SK-N-SH treated with all-trans-retinoic acid at 6 μM for 48 hours (cell line): ENCODE data around the gene RGMA.

Experiments used
- ATAC-seq: fragments of 200-7000 bp; cut with Tn5 transposase; 3 replicates; pipeline ENCODE4 v1.9.1; 2020; ENCODE audit warnings: mild to moderate bottlenecking, moderate library complexity
- ARNTL ChIP-seq: fragments of 450-650 bp; formaldehyde crosslinking; IDR thresholded peaks from 2 replicates; pipeline ENCODE4 v1.5.0; 2020; ENCODE audit warnings: low read depth, mild to moderate bottlenecking, moderate library complexity, borderline replicate concordance
- BACH2 ChIP-seq: fragments of 250-450 bp; sonication (Bioruptor Pico); IDR thresholded peaks from 2 replicates; pipeline ENCODE4 v1.9.0; 2021; ENCODE audit warnings: mild to moderate bottlenecking, borderline replicate concordance
- CSDC2 ChIP-seq: fragments of 250-450 bp; sonication (Bioruptor Pico); IDR thresholded peaks from 2 replicates; pipeline ENCODE4 v1.5.0; 2020; ENCODE audit warnings: mild to moderate bottlenecking, moderate library complexity
- ESRRG ChIP-seq: fragments of 250-450 bp; sonication (Bioruptor Pico); IDR thresholded peaks from 2 replicates; pipeline ENCODE4 v1.6.1; 2021; ENCODE audit warnings: mild to moderate bottlenecking
- GLIS3 ChIP-seq: fragments of 250-450 bp; sonication (Bioruptor Pico); IDR thresholded peaks from 2 replicates; pipeline ENCODE4 v1.5.0; 2020; ENCODE audit warnings: mild to moderate bottlenecking, moderate library complexity
- ISL1 ChIP-seq: fragments of 250-450 bp; sonication (Bioruptor Pico); IDR thresholded peaks from 2 replicates; pipeline ENCODE4 v2.1.2; 2022; ENCODE audit warnings: mild to moderate bottlenecking, moderate library complexity
- OSR1 ChIP-seq: fragments of 250-450 bp; sonication (Bioruptor Pico); IDR thresholded peaks from 2 replicates; pipeline ENCODE4 v1.8.0; 2022; ENCODE audit warnings: moderate library complexity, mild to moderate bottlenecking, inconsistent platforms
- POU6F1 ChIP-seq: fragments of 250-450 bp; sonication (Bioruptor Pico); IDR thresholded peaks from 2 replicates; pipeline ENCODE4 v1.8.0; 2021; ENCODE audit warnings: low read depth, mild to moderate bottlenecking, moderate library complexity, borderline replicate concordance
- PPARA ChIP-seq: fragments of 250-450 bp; sonication (Bioruptor Pico); IDR thresholded peaks from 2 replicates; pipeline ENCODE4 v1.5.0; 2020; ENCODE audit warnings: mild to moderate bottlenecking, borderline replicate concordance
- RARB ChIP-seq: fragments of 250-450 bp; sonication (Bioruptor Pico); IDR thresholded peaks from 2 replicates; pipeline ENCODE4 v1.8.0; 2021; ENCODE audit warnings: mild to moderate bottlenecking, moderate library complexity
- SNAI2 ChIP-seq: fragments of 250-450 bp; sonication (Bioruptor Pico); IDR thresholded peaks from 2 replicates; pipeline ENCODE4 v1.5.0; 2020; ENCODE audit warnings: mild to moderate bottlenecking, moderate library complexity
- TCF4 ChIP-seq: fragments of 250-450 bp; sonication (Bioruptor Pico); IDR thresholded peaks from 2 replicates; pipeline ENCODE4 v1.8.0; 2021; ENCODE audit warnings: mild to moderate bottlenecking, moderate library complexity, borderline replicate concordance
- TOX ChIP-seq: fragments of 250-450 bp; sonication (Bioruptor Pico); IDR thresholded peaks from 2 replicates; pipeline ENCODE4 v1.8.0; 2021; ENCODE audit warnings: mild to moderate bottlenecking, moderate library complexity, borderline replicate concordance
- ZC3H10 ChIP-seq: fragments of 250-450 bp; sonication (Bioruptor Pico); IDR thresholded peaks from 2 replicates; pipeline ENCODE4 v1.5.1; 2021; ENCODE audit warnings: mild to moderate bottlenecking, moderate library complexity
- ZFP3 ChIP-seq: fragments of 250-450 bp; sonication (Bioruptor Pico); IDR thresholded peaks from 2 replicates; pipeline ENCODE4 v1.5.0; 2020; ENCODE audit warnings: mild to moderate bottlenecking, moderate library complexity
- ZFP30 ChIP-seq: fragments of 450-650 bp; formaldehyde crosslinking; IDR thresholded peaks from 2 replicates; pipeline ENCODE4 v1.5.0; 2022; ENCODE audit warnings: mild to moderate bottlenecking, moderate library complexity
- ZNF565 ChIP-seq: fragments of 450-650 bp; formaldehyde crosslinking; conservative IDR thresholded peaks from 2 replicates; pipeline ENCODE4 v1.5.0; 2020; ENCODE audit warnings: low read depth, mild to moderate bottlenecking, moderate library complexity
- ZNF70 ChIP-seq: fragments of 450-650 bp; formaldehyde crosslinking; IDR thresholded peaks from 2 replicates; pipeline ENCODE4 v1.5.0; 2020; ENCODE audit warnings: mild to moderate bottlenecking, moderate library complexity
- ZNF8 ChIP-seq: fragments of 450-650 bp; formaldehyde crosslinking; IDR thresholded peaks from 2 replicates; pipeline ENCODE4 v1.5.0; 2020; ENCODE audit warnings: mild to moderate bottlenecking, moderate library complexity
- TF ChIP-seq, protein P1 (sequence below): fragments of 250-450 bp; sonication (Bioruptor Pico); IDR thresholded peaks from 2 replicates; pipeline ENCODE4 v1.8.0; 2020; ENCODE audit warnings: mild to moderate bottlenecking, moderate library complexity, borderline replicate concordance
- TF ChIP-seq, protein P2 (sequence below): fragments of 250-450 bp; sonication (Bioruptor Pico); IDR thresholded peaks from 2 replicates; pipeline ENCODE4 v1.5.0; 2020; ENCODE audit warnings: mild to moderate bottlenecking, moderate library complexity
- TF ChIP-seq, protein P3 (sequence below): fragments of 250-450 bp; sonication (Bioruptor Pico); IDR thresholded peaks from 2 replicates; pipeline ENCODE4 v1.5.1; 2020; ENCODE audit warnings: low read depth, mild to moderate bottlenecking, moderate library complexity

Gene RGMA

GRCh38 chr15:93126599-93126998, 37.6 kb upstream of the RGMA start:
- TF ChIP-seq POU6F1 (CRISPR knock-in tag): no peak
- no peak for ATAC-seq

- TF ChIP-seq PPARA (no peak), ARNTL (no peak), BACH2 (CRISPR knock-in tag) (no peak), ESRRG (CRISPR knock-in tag) (no peak), RARB (no peak), ZNF565 (no peak), ZFP30 (no peak), TOX (CRISPR knock-in tag) (no peak), ZNF8 (CRISPR knock-in tag) (no peak)
- TF ChIP-seq, protein P1, sequence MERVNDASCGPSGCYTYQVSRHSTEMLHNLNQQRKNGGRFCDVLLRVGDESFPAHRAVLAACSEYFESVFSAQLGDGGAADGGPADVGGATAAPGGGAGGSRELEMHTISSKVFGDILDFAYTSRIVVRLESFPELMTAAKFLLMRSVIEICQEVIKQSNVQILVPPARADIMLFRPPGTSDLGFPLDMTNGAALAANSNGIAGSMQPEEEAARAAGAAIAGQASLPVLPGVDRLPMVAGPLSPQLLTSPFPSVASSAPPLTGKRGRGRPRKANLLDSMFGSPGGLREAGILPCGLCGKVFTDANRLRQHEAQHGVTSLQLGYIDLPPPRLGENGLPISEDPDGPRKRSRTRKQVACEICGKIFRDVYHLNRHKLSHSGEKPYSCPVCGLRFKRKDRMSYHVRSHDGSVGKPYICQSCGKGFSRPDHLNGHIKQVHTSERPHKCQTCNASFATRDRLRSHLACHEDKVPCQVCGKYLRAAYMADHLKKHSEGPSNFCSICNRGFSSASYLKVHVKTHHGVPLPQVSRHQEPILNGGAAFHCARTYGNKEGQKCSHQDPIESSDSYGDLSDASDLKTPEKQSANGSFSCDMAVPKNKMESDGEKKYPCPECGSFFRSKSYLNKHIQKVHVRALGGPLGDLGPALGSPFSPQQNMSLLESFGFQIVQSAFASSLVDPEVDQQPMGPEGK (CRISPR knock-in tag): no peak
- TF ChIP-seq, protein P2, sequence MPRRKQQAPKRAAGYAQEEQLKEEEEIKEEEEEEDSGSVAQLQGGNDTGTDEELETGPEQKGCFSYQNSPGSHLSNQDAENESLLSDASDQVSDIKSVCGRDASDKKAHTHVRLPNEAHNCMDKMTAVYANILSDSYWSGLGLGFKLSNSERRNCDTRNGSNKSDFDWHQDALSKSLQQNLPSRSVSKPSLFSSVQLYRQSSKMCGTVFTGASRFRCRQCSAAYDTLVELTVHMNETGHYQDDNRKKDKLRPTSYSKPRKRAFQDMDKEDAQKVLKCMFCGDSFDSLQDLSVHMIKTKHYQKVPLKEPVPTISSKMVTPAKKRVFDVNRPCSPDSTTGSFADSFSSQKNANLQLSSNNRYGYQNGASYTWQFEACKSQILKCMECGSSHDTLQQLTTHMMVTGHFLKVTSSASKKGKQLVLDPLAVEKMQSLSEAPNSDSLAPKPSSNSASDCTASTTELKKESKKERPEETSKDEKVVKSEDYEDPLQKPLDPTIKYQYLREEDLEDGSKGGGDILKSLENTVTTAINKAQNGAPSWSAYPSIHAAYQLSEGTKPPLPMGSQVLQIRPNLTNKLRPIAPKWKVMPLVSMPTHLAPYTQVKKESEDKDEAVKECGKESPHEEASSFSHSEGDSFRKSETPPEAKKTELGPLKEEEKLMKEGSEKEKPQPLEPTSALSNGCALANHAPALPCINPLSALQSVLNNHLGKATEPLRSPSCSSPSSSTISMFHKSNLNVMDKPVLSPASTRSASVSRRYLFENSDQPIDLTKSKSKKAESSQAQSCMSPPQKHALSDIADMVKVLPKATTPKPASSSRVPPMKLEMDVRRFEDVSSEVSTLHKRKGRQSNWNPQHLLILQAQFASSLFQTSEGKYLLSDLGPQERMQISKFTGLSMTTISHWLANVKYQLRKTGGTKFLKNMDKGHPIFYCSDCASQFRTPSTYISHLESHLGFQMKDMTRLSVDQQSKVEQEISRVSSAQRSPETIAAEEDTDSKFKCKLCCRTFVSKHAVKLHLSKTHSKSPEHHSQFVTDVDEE (CRISPR knock-in tag): no peak
- TF ChIP-seq, protein P3, sequence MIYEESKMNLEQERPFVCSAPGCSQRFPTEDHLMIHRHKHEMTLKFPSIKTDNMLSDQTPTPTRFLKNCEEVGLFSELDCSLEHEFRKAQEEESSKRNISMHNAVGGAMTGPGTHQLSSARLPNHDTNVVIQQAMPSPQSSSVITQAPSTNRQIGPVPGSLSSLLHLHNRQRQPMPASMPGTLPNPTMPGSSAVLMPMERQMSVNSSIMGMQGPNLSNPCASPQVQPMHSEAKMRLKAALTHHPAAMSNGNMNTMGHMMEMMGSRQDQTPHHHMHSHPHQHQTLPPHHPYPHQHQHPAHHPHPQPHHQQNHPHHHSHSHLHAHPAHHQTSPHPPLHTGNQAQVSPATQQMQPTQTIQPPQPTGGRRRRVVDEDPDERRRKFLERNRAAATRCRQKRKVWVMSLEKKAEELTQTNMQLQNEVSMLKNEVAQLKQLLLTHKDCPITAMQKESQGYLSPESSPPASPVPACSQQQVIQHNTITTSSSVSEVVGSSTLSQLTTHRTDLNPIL (CRISPR knock-in tag): no peak
- TF ChIP-seq, all 23 proteins: peak for 0
- ATAC-seq: no peak
These were observed 37.1 kb upstream of the RGMA start for GRCh38 chr15:93126148-93126547.

DNA sequence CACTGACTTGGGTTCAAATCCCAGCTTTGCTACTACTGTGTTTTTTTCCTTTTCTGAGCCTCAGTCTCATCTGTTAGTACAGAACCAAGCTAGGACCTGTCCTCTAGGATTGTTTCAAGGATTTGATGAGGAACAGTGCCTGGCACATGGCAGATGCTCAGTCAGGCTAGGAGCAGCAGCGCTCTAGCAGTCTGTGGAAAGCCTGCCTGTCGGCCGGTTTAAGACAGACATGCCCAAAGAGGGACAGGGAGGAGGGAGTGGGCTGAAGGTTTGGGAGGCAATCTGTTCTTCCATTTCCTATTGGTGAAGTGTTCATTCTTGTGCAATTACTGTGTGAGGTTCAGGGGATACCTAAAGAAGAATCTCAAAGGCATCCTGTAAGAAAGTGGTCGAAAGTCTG, 35.1 kb upstream of the RGMA start:
- TF ChIP-seq TOX (CRISPR knock-in tag) (no peak), ZFP30 (no peak), ZNF70 (no peak), RARB (no peak), SNAI2 (CRISPR knock-in tag) (no peak), OSR1 (CRISPR knock-in tag) (no peak), ZC3H10 (CRISPR knock-in tag) (no peak), ESRRG (CRISPR knock-in tag) (no peak)
- ATAC-seq: no peak

- ATAC-seq: no peak
- TF ChIP-seq PPARA (no peak), SNAI2 (CRISPR knock-in tag) (no peak), ISL1 (CRISPR knock-in tag) (no peak), ZNF565 (no peak), ESRRG (CRISPR knock-in tag) (no peak), BACH2 (CRISPR knock-in tag) (no peak), CSDC2 (no peak), ARNTL (no peak), TOX (CRISPR knock-in tag) (no peak), ZNF70 (no peak), ZFP3 (CRISPR knock-in tag) (no peak), OSR1 (CRISPR knock-in tag) (no peak), GLIS3 (CRISPR knock-in tag) (no peak), TCF4 (no peak)
- TF ChIP-seq, protein P2 (CRISPR knock-in tag): no peak
- TF ChIP-seq, all 23 proteins: peak for 0
These were observed 33.2 kb upstream of the RGMA start for GRCh38 chr15:93121973-93122910.
